A673 (cell line): ENCODE measurements around the gene ZMYM1.

ENCODE experiments used
- EZH2 ChIP-seq: fragments of 200-600 bp; sonication (generic); IDR thresholded peaks from 2 replicates; pipeline ENCODE4 v1.6.1; 2017; ENCODE audit warnings: borderline replicate concordance, low read depth, mild to moderate bottlenecking, mixed read lengths, antibody characterized with exemption, low read length; ENCODE audit not compliant: poor library complexity, severe bottlenecking
- TF ChIP-seq, protein P1 (sequence below): fragments of 300-800, 200-600 bp; sonication (generic); conservative IDR thresholded peaks from 2 replicates; pipeline ENCODE4 v1.5.1; 2017; ENCODE audit warnings: low read depth, mild to moderate bottlenecking, antibody characterized with exemption, low read length, moderate library complexity, mixed read lengths

DNA sequence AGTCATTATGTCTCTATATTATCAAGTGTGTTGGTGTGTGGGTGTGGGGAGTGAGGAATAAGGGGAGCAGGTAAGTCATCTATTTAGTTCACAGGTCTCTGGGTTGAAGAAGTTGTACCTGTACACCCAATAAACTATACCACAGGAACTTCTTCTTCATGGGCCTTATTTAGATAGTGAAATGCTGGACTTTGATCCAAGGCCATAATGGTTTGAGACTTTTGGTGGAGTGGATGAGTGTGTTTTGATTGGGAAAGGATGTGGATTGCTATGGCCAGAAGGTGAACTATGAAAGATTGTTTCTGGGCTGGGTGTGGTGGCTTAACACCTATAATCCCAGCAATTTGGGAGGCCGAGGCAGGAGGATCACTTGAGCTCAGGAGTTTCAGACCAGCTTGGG, 40.5 kb upstream of the ZMYM1 start:
- TF ChIP-seq, protein P1, sequence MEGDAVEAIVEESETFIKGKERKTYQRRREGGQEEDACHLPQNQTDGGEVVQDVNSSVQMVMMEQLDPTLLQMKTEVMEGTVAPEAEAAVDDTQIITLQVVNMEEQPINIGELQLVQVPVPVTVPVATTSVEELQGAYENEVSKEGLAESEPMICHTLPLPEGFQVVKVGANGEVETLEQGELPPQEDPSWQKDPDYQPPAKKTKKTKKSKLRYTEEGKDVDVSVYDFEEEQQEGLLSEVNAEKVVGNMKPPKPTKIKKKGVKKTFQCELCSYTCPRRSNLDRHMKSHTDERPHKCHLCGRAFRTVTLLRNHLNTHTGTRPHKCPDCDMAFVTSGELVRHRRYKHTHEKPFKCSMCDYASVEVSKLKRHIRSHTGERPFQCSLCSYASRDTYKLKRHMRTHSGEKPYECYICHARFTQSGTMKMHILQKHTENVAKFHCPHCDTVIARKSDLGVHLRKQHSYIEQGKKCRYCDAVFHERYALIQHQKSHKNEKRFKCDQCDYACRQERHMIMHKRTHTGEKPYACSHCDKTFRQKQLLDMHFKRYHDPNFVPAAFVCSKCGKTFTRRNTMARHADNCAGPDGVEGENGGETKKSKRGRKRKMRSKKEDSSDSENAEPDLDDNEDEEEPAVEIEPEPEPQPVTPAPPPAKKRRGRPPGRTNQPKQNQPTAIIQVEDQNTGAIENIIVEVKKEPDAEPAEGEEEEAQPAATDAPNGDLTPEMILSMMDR = no peak
- TF ChIP-seq EZH2 = no peak
